Activated CD8-positive, alpha-beta T cell treated with anti-CD3 and anti-CD28 coated beads for 36 hours (primary cell): ENCODE measurements around the gene GATA2. TPM values are rescaled to one million over a fixed set of nuclear protein-coding genes. Genes with fewer than 3 reads are reported as not detected.

ENCODE experiments used
- ATAC-seq: fragments of 200-7000 bp; cut with Tn5 transposase; one replicate; pipeline ENCODE4 v1.10.0; 2021; ENCODE audit warnings: mild to moderate bottlenecking, moderate library complexity
- CTCF ChIA-PET: fragments of 350-600 bp; sonication (Branson Sonifier 250); formaldehyde crosslinking; loops from one replicate; lab custom pipeline; 2021; ENCODE audit warnings: antibody characterized with exemption; lab: Charles Lee
- POLR2A ChIA-PET: fragments of 350-600 bp; sonication (Branson Sonifier 250); formaldehyde crosslinking; loops from one replicate; lab custom pipeline; 2021; ENCODE audit warnings: antibody characterized with exemption; lab: Charles Lee
- DNase-seq: peaks from one replicate; pipeline ENCODE4 v3.0.0-alpha.2; 2020
- H3K27ac Mint-ChIP-seq: one replicate; pipeline ENCODE4 v1.8.0; 2021; ENCODE audit warnings: mild to moderate bottlenecking, mixed read lengths
- H3K27me3 Mint-ChIP-seq: one replicate; pipeline ENCODE4 v1.8.0; 2021; ENCODE audit warnings: mixed read lengths
- H3K36me3 Mint-ChIP-seq: one replicate; pipeline ENCODE4 v1.8.0; 2021; ENCODE audit warnings: low read depth, mixed read lengths
- H3K4me1 Mint-ChIP-seq: one replicate; pipeline ENCODE4 v1.8.0; 2021; ENCODE audit warnings: low read depth, mixed read lengths
- H3K4me3 Mint-ChIP-seq: one replicate; pipeline ENCODE4 v1.8.0; 2021; ENCODE audit warnings: mild to moderate bottlenecking, moderate library complexity, mixed read lengths
- H3K9me3 Mint-ChIP-seq: one replicate; pipeline ENCODE4 v1.8.0; 2021; ENCODE audit warnings: mixed read lengths
- CTCF ChIP-seq: fragments of 200-600 bp; IDR thresholded peaks from one replicate; pipeline ENCODE4 v1.8.0; 2022; ENCODE audit warnings: antibody characterized with exemption, mild to moderate bottlenecking
- intact Hi-C: fragments of 100-400 bp; cut with micrococcal nuclease; formaldehyde crosslinking; loops from one replicate; pipeline ENCODE4 v1.10.0; 2022
- total RNA-seq, 2 experiments: library from RNA; stranded (reverse); gene quantifications; one replicate each; pipeline ENCODE4 v1.2.3, GENCODE V29; 2021

Gene GATA2
- total RNA-seq, 2 experiments from 2014 or later = not detected

- no peak for TF ChIP-seq CTCF
- no peaks in the 10 kb centered on the region for H3K36me3 Mint-ChIP-seq
- no peak for ATAC-seq
- no peak overlapping the region for H3K4me3 Mint-ChIP-seq
- CTCF ChIA-PET = interaction anchor here (1.0 to 4.7 kb wide), 4 partner anchors 68 to 103 kb away, joined by 3 to 27 read pairs (median 4); no protein-coding TSS in a partner anchor
- no peak for DNase-seq
- intact Hi-C loops = no loop called here
- H3K27ac Mint-ChIP-seq = no peak overlapping the region
- POLR2A ChIA-PET = no interaction called here
- H3K9me3 Mint-ChIP-seq = no peaks in the 10 kb centered on the region
- H3K27me3 Mint-ChIP-seq = peaks cover 19% of the 10 kb centered on the region
- H3K4me1 Mint-ChIP-seq = no peaks in the 10 kb centered on the region
Observed at GRCh38 chr3:128505771-128506170, 12.8 kb upstream of the GATA2 start.

- DNase-seq (no peak), ATAC-seq (no peak)
- TF ChIP-seq CTCF = no peak
- Mint-ChIP-seq H3K36me3 (no peaks in the 10 kb centered on the region), H3K27ac (no peak overlapping the region), H3K9me3 (no peaks in the 10 kb centered on the region), H3K4me1 (no peaks in the 10 kb centered on the region), H3K4me3 (no peak overlapping the region), H3K27me3 (peaks cover 19% of the 10 kb centered on the region)
- ChIA-PET POLR2A (no interaction called here), CTCF (interaction anchor here (0.8 to 4.7 kb wide), 3 partner anchors 78 to 89 kb away, joined by 3 to 27 read pairs (median 3); no protein-coding TSS in a partner anchor)
- intact Hi-C loops = no loop called here
Observed at GRCh38 chr3:128504963-128505730, 12.1 kb upstream of the GATA2 start.

- no peaks in the 10 kb centered on the region for H3K4me1 Mint-ChIP-seq
- no peak for DNase-seq
- H3K36me3 Mint-ChIP-seq = no peaks in the 10 kb centered on the region
- no peak overlapping the region for H3K4me3 Mint-ChIP-seq
- no peak overlapping the region for H3K27ac Mint-ChIP-seq
- peaks cover 24% of the 10 kb centered on the region for H3K27me3 Mint-ChIP-seq
- TF ChIP-seq CTCF = no peak
- no peaks in the 10 kb centered on the region for H3K9me3 Mint-ChIP-seq
- intact Hi-C loops = no loop called here
- ChIA-PET POLR2A (no interaction called here), CTCF (interaction anchor here (0.7 to 4.7 kb wide), 4 partner anchors 67 to 104 kb away, joined by 3 to 27 read pairs (median 3); no protein-coding TSS in a partner anchor)
- ATAC-seq = no peak
Observed at GRCh38 chr3:128504533-128504915, 11.5 kb upstream of the GATA2 start.

- ATAC-seq (no peak), DNase-seq (no peak)
- intact Hi-C loops = no loop called here
- Mint-ChIP-seq H3K27me3 (peaks cover 23% of the 10 kb centered on the region), H3K36me3 (no peaks in the 10 kb centered on the region), H3K4me3 (no peak overlapping the region), H3K9me3 (no peaks in the 10 kb centered on the region), H3K4me1 (no peaks in the 10 kb centered on the region), H3K27ac (no peak overlapping the region)
- POLR2A ChIA-PET = no interaction called here
- CTCF ChIA-PET = interaction anchor here (0.7 to 4.7 kb wide), 3 partner anchors 66 to 105 kb away, joined by 3 to 27 read pairs (median 3); no protein-coding TSS in a partner anchor
- TF ChIP-seq CTCF = no peak
Observed at GRCh38 chr3:128503751-128504532, 10.9 kb upstream of the GATA2 start.
